GM21619 (cell line): ENCODE results near the gene PLEKHG3.
"Not testable (repeated sequence)": the region's sequence is repeated elsewhere in the genome, so short reads cannot be mapped to it uniquely, and the experiment has no call there.

Experiments
- ATAC-seq: cut with Tn5 transposase; IDR thresholded peaks from one replicate; pipeline ENCODE4 v1.9.1; 2021; ENCODE audit not compliant: unreplicated experiment

The PLEKHG3 gene

DNA sequence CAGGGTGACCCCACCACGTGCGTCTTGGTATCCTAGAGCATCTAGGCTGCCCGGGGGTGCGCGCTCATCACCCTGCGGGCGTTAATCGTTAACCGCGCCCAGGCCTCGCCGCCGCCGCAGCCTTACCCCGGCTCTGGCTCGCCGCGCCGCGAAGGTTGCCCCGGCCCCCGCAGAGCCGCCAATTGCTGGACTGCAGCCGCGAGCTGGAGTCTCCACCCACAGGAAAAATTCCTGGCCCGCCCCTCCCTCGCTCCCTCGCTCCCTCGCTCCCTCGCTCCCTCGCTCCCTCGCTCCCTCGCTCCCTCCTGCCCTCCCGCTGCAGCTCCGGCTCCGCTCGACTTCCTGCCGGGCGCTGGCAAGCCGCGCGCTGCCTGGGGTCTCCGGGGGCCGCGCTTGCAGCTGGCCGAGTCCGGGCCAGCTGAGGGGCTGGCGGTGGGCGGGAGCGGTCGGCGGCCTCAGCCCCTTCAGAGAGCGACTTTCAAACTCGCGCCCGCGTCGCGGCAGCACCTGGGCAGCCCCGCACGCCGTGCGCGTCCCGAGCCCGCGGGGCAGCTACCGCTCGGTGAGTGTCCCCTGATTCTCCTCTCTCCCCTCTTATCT, at the start of gene PLEKHG3:
TSS of gene PLEKHG3 (plus strand) at position 282 of the 600 bp plus-strand sequence. CDS start 23,208 bp downstream, outside the sequence.
- no peak for ATAC-seq

DNA sequence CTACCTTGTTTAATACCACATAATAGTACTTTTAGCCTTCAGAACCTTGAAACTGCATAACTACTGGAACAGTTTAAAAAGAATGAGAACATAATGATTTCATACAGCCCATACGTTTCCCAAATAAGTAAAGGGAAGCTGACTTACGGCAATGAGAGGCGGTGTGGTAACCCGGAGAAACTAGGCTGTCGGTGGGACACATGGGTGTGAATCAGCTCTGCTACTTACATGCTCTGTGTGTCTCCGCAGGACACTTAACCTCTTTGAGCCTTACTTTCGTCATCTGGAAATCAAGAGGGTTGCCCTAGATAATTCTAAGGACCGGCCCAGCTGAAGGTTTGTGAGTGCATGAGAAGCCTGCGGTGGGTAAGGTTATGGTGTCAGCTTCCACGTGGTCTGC, 49.3 kb upstream of the PLEKHG3 start:
- no peak for ATAC-seq

DNA sequence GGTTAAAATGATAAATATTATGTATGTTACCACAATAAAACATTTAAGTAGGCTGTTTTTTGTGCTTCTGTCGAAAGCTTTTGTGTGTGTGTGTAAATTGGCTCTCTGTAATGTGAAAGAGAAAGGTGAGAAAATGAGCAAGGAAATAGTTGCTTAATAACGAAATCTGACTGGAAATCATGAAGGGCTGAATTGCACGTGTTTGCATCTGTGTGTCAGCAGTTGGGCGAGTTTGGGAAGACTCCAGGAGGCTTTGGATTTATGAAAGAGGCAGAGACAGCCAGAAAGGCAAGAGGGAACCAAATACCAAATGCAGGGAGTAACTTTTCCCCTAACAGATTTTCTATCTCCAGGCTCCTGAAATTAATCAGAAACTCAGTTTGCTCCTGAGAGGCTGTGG, 47.2 kb upstream of the PLEKHG3 start:
- no peak for ATAC-seq

DNA sequence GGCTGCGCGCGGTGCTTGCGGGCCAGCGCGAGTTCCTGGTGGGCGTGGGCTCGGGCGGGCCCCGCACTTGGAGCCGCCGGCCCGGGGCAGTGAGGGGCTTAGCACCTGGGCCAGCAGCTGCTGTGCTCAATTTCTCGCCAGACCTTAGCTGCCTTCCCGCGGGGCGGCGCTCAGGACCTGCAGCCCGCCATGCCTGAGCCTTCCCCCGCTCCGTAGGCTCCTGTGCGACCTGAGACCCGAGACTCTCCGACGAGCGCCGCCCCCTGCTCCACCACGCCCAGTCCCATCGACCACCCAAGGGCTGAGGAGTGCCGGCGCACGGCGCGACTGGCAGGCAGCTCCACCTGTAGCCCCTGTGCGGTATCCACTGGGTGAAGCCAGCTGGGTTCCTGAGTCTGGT, 46.0 kb upstream of the PLEKHG3 start:
- ATAC-seq = no peak

DNA sequence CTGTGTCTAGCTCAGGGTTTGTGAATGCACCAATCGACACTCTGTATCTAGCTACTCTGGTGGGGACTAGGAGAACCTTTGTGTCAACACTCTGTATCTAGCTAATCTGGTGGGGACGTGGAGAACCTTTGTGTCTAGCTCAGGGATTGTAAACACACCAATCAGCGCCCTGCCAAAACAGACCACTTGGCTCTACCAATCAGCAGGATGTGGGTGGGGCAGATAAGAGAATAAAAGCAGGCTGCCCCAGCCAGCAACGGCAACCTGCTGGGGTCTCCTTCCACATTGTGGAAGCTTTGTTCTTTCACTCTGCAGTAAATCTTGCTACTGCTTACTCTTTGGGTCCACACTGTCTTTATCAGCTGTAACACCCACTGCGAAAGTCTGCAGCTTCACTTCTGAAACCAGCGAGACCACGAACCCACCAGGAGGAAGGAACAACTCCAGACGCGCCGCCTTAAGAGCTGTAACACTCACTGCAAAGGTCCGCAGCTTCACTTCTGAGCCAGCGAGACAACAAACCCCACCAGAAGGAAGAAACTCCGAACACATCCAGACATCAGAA, 45.4 kb upstream of the PLEKHG3 start:
- not testable (repeated sequence) for ATAC-seq

DNA sequence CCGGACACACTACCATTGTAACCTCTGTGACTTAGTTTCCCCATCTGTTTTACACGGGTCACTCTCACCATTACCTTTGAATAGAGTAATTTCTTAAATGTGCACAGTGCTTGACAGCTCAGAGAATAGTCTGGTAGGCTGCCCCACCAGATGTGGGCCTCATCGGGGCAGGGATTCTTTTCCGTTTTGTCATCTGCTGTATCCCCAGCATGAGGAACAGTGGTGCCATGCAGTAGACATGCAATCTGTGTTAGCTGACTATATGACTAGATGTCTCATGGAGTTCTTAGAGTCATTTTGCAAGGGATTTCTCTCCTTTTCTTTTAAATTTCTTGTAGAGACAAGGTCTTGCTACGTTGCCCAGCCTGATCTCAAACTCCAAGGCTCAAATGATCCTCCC, 44.9 kb upstream of the PLEKHG3 start:
- no peak for ATAC-seq

DNA sequence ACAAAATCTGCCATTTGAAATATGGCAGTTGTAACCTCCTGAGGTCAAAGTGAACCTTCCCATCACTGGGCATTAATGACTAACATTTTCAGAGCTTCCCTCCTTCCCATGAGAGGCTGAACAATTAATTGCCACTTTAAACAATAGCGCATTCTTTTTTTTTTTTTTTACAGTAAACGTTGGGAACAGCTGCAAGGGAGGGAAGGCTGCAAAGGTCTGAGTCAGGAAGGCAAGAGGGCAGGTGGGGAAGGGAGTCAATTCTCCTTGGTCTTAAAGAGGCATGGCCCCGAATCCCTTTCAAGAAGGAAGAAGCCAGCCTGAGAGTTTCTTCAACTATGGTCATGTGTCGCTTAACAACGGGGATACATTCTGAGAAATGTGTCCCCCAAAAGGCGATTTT, 41.0 kb upstream of the PLEKHG3 start:
- no peak for ATAC-seq

DNA sequence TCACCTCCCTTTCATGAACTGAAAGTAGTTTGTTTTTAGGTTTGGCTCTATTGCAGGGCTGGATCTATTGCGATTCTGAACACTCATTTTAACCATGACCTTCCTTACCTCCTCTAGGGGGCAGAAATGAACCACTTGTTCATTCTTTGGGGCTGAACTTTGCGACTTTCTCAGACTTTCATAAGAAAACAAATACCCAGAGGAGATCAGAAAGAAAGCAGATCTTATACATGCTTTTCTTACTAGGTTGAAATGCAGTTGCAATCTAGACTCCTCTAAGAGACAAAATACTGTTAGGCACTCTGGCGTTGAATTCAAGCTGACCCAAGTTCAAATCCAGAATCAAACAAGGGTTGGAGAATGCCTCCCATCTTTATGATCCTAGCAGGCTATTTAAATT, 32.6 kb upstream of the PLEKHG3 start:
- no peak for ATAC-seq

DNA sequence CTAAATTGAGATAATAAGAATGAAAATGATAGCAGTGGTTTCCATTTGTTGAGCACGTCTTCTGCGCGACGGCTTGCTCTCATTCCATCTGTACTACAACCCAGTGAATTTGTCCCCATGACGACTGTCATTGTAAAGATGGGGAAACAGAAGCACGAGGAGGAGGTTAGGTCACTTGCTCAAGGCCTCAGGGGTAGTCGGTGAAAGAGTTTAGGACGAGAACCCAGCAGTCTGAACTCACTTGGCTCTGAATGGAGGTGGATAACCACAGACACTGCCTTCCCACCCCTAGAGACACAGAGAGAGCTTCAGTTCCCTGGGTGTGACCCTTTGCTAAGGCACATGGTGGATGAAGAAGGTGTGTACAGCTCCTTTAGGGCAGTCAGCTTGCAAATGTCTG, 30.9 kb upstream of the PLEKHG3 start:
- ATAC-seq = no peak

DNA sequence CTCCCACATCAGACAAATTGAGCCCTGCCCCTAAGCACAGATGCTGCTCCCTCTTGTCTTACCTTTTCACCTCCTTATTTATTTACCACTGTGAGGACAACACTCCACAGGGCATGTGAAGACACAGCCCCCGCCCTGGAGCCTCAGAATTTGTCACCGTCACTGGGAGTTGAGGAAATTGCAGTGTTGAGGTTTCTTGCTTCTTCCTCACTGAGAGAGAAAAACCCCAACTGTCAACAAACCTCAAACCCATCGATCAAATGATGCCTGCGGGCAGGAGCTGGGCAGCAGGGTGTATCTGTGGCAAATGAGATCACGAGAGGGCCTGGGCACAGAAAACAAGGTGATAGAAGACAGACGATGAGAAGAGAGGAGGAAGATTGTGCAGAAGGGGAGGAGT, 30.5 kb upstream of the PLEKHG3 start:
- no peak for ATAC-seq

DNA sequence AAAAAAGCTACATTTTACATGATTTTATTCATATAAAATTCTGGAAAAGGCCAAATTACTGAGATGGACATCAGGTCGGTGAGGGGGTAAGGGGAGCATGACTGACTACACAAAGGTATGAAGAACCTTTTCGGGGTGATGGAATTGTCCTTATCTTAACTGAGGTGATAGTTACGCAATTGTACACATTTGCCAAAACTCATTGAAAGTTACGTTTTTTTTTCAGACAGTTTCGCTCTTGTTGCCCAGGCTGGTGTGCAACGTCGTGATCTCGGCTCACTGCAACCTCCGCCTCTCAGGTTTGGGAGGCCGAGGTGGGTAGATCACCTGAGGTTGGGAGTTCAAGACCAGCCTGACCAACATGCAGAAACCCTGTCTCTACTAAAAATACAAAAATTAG, 29.4 kb upstream of the PLEKHG3 start:
- ATAC-seq = no peak

DNA sequence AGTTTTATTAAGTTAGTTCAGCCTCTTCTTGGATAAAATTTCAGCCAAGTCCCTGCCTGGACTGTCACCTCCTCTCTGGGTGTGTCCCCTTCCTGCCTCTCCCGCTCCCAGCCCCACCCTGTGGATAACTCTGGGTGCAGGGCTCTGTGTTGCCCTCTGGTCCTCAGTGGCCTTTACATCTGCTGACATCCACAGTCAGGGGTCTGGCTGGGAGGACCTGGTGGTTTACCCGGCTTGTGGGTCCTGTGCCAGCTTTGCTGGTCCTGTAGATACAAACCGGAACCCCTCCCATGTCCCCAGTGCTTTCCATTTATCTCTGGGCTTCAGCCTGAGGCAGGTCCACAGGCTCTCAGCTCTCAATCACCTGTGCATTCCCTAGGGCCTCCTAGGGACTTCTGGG, 28.9 kb upstream of the PLEKHG3 start:
- no peak for ATAC-seq

DNA sequence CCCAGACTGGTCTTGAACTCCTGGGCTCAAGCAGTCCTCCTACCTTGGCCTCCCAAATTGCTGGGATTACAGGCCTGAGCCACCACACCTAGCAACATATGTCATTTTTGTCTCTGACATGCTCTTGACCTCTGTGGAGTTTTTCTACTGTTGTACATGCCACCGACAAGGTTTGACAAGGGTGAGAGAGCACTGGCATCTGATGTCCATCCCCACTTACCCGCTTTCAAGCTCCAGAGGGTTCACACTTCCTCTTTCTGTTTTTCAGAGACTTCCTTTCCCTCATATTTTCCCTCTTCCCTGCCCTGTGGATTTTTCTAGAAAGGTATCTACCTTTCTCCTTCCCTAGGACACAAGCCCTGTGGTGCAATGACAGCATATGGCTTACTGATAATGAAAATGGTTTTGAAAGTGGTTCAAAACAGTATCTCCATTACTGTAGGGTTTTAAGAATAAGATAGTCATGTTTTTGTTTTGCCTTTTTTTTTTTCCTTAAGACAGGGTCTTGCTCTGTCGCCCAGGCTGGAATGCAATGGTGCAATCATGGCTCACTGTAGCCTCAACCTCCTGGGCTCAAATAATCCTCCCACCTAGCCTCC, 27.7 kb upstream of the PLEKHG3 start:
- no peak for ATAC-seq

DNA sequence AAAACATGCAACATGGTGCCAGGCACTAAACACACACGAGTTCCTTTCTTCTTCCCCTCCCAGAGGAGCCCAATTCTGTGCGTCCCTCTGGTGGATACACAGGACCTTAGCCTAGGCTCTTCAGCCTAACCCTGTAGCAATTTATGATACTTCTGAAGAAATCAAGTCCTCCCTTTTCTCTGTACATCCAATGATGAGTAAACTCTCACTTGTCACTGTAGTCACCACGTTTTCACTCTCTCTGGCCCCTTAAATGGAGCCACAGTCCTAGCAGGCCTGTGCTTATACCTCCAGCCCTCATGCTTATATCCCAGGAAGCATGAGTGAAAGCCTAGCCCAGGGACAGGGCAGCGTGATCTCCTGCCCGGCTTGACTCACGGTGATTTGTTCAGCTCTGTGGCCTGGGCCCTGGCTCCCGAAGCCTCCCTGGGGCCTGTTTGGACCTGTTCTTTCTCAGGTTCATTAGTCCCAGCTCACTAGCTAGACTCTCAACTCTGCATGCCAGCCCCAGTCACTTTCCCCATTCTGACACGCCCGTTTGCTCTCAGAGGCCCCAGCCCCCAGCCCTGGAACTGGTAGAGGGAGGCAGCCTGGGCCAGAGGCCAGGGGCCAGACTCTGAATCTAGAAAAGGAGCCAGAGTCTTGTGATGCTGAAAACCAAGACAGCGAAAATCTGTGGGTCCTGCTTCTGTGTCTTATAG, 24.1 kb upstream of the PLEKHG3 start:
- ATAC-seq = no peak

DNA sequence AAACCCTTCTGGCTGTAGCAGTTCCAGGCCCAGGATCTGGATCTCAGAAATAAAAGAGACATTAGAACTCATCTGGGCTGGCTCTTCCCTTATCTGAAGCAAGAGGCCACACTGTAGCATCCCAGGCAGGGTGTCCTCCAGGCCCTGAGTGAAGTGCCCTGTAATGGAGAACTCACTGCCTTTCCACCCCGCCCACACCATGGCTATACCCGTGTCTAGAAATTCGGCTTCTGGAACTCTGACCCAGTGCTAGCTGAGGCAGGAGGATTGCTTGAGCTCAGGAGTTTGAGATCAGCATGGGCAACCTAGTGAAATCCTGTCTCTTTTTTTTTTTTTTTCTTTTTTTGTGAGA, 23.5 kb upstream of the PLEKHG3 start:
- ATAC-seq = no peak

DNA sequence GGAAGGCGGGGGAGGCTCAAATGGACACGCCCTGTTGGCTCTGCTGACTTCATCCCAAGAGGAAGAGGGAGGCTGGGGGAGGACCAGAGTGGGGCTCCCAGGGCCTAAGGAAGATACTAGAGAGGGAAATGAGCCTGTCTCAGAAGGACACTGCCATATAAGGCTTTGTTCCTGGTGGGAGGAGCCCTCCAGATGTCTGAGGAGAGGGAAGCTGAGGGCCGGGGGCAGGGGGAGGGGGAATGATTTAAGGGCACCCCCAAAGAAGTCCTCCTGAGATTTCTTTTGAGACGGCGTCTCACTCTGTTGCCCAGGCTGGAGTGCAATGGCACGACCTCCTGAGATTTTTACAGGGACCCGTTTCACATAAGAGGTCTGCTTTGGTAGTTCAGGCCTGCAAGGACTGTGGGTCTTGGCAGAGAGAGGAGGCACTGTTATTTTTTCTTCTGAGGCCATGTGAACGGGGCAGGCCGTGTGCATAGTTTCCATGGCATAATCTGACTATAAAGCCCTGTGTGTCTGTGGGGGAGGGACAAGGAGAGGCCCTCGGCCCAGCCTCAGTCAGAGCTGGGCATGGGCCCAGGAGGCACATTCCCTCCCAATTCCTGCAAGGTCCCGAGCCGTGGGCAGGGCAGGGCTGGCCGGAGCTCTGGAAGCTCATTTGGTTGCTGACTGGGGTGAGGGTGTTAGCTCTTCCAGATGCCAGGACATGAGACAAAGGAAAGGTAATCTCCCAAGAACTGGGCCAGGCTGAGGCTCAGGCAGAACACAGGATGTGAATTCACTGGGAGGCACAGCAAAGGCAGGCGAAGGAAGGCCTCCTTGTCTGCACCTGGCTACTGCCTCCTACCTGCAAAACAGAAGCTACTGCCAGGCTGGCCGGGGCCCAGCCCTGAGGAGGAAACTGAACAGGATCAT, 22.2 kb upstream of the PLEKHG3 start:
- ATAC-seq = no peak

DNA sequence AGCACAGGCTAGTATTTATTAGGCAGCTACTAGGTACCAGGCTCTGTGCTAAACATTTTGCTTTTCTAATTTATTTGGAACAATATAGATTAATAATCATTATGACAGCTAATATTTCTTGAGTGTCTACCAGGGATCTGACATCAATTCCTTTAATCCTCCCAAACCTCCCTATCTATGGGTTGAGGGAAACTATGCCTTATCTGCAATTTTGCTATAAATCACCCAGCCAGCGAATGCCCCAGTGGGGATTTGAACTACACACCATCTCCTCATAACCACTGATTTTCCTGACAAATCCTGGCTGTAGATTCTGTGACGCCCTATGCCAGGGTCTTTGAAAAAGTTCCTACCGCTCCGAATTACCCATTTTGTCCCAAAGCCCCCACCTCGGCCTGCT, 21.4 kb upstream of the PLEKHG3 start:
- ATAC-seq = no peak

DNA sequence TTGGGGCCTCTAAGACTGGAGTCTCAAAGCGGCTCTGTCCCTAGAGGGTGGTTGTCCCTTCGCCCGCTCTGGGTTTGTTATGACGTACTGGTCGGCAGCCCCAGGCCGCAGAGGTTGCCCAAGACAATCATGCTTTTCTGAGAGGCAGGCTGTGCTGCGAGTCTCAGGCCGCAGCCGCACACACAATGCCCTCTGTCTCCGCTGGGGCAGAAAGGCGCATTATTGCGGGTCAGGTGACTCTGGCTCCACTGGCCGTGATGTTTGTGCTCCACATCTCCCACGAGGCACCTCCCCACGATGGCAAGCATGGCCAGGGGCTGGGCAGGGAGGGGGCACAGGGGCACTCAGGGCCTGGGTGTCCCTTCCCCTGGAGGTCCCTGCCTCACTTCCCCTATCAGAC, 21.0 kb upstream of the PLEKHG3 start:
- no peak for ATAC-seq

DNA sequence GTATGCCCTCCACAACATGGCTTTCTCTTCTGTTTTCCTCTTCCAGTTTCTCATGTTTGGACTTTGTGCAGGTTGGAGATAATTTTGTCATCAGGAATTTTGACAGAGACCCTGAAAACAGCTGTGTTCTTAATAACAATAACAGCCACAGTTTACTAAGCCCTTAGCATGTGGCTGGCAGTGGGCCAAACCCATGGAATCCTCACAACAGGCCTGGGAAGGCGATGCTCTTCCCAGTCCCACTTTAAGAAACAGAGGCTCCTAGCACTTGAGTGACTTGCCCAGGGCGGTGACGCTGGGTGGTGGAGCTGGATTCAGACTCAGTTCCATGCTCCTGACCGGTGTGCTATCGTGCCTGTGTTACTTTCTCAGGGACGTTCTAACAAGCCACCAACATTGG, 20.1 kb upstream of the PLEKHG3 start:
- no peak for ATAC-seq

DNA sequence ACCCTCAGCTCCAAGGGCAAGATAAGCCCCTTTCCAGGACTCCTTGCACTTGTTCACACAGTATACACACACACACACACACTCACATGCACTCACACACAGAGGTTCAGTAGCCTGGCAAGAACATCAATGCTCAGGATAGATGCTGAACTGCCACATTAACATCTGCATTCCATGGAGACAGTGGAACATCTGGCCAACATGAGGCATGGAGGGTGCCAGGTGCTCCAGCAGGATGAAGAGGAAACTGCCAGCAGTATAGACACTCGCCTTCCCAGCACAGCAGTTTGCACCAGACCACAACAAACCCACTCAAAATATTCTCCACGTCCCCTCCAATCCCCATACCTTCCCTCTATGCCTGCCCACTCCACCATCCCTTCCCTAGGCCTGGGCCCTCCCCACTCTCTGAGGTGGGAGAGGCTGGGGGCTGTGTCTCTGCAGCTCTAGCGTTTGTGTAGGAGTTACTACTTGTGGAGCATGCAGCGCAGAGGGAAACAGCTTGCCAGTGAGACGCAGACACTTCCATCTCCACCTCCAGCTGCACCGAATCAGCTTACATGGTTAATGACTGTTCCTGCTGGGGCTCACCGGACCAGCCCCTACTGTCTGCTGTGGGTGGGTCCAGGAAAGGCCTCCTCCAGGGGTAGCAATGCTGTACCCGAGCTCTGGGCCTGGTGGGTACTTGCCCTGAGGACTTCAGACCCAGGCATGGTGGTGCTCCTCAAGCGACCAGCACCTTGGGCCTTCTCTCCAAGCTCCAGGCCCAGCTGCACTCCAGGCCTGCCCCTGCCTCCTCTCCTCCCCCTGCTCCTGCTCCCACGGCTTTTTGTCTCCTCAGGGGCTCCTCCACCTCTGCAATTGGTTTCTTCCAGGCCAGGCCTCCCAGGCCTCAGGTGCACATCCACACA, 18.6 kb upstream of the PLEKHG3 start:
- no peak for ATAC-seq
